Subcutaneous adipose tissue (tissue), 4 donors: Measurements from ENCODE around the gene SLC47A1. TPM values are rescaled to one million over a fixed set of nuclear protein-coding genes. Genes with fewer than 3 reads are reported as not detected.

ENCODE experiments used
- total RNA-seq, 4 donors: library from RNA; depleted of rRNA; stranded (reverse); fragments of >200 nt; gene quantifications; one replicate each; pipeline ENCODE4 v1.1.0, GENCODE V29; 2016
- TF ChIP-seq, protein P1 (sequence below): fragments of 450-650 bp; IDR thresholded peaks from one replicate; pipeline ENCODE4 v1.5.1; 2016; ENCODE audit warnings: low read depth, mild to moderate bottlenecking, control low read depth, antibody characterized with exemption, moderate library complexity

The SLC47A1 gene
- total RNA-seq, 4 donors from 2014 or later, result 1.3 to 9.2 (median 3.8) TPM

DNA sequence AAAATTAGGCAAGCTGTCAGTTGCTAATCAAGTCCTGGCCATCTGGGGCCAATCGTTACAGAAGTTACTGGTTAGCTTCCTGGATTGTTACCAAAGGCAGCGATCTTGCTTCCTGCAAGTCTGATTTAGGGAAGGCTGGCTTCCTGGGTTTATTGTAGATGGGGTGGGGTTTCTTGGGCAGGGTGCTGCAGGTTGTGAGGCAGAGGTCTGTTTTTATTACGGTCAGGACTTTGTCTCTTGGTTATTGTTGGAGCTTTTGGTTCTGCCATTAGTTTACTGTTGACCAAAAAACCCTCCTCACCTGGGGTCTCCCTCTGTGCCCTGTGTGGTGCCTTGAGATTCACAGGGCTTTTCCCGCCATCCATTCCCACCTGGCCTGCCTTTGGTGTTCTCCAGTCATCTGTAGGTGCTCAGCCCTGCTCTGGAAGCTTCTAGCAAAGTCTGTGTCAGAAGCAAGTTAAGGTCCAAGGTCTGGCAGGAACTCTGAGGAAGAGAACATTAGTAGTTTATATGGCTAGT, 36.9 kb downstream of the SLC47A1 start:
- TF ChIP-seq, protein P1, sequence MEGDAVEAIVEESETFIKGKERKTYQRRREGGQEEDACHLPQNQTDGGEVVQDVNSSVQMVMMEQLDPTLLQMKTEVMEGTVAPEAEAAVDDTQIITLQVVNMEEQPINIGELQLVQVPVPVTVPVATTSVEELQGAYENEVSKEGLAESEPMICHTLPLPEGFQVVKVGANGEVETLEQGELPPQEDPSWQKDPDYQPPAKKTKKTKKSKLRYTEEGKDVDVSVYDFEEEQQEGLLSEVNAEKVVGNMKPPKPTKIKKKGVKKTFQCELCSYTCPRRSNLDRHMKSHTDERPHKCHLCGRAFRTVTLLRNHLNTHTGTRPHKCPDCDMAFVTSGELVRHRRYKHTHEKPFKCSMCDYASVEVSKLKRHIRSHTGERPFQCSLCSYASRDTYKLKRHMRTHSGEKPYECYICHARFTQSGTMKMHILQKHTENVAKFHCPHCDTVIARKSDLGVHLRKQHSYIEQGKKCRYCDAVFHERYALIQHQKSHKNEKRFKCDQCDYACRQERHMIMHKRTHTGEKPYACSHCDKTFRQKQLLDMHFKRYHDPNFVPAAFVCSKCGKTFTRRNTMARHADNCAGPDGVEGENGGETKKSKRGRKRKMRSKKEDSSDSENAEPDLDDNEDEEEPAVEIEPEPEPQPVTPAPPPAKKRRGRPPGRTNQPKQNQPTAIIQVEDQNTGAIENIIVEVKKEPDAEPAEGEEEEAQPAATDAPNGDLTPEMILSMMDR, result no peak

DNA sequence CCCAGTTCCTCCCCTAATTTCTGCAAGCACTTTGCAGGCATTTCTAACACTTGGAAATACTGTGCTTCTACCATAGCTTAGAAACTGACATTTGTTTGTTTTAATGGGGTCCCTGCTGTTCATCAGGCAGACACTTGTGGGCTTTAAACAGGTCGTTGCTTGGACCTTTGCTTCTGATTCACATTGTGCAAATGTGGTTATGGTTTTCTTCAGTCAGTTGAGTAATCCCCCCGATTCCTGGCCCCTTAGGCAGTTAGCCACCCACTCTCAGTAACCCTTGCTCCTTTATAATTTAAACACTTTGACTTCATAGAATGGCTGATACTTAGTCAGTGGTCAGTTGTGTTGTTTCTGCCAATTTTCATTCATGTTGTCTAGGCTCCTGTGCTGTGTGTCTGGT, 39.4 kb downstream of the SLC47A1 start:
- TF ChIP-seq, protein P1, result no peak

DNA sequence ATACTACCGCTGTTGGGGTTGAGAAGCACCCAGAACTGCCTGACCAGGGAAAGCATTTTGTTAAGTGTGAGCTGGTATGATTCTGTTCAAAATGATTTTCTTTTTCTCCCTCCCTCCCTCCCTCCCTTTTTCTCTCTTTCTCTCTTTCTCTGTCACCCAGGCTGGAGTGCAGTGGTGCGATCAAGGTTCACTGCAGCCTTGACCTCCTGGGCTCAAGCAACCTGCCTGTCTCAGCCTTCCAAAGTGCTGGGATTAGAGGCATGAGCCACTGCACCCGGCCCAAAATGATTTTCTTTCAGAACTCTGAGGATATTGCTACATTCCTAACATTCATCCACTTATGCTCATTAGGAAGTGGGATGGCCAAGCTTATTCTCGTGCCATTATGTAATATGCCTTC, 41.3 kb downstream of the SLC47A1 start:
- TF ChIP-seq, protein P1, result no peak

DNA sequence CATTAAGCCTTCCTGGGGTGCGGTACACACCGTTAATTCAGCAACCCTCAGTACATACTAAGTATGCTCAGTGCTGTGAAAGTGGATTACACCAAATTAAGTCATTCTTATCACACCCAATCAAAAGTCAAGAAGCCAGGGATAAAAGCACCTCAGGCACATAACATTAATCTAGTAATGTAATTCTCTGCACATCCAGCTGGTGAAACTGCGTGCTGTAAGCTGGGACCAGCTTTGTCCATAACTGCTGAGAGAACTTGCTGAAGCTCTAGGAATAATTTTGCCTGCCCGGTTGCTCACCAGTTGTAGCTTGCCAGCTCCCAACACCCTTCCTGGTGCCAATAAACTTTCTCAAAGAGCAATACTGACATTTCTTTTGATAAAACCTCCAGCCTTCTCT, 44.9 kb downstream of the SLC47A1 start:
- TF ChIP-seq, protein P1, result no peak

DNA sequence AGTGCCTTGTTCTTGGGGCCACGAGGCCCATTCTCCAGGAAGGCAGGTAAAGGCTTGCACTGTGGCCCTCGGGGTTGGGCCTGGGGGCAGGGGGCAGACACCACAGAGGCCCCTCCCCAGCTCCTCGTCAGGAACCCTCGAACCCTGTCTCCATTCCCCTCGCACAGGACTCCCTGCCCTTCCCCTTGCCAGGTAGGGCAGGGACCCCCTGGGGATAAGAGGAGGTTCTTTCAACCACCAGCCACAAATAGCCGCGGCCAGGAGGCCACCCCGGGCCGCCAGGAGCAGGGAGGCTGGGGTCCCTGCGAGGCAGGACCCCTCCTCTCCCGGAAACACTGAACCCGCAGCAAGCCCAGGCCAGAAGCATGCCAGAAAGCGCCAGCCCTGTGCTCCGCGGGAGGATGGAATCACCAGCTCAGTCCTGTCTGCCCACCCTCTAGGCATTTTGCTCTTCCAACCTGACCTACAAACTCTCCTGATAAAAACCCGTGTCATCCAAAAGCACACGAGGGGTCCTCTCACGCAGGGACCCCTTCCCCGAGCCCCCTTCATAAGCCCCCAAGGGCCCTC, 45.6 kb downstream of the SLC47A1 start:
- TF ChIP-seq, protein P1, result no peak

DNA sequence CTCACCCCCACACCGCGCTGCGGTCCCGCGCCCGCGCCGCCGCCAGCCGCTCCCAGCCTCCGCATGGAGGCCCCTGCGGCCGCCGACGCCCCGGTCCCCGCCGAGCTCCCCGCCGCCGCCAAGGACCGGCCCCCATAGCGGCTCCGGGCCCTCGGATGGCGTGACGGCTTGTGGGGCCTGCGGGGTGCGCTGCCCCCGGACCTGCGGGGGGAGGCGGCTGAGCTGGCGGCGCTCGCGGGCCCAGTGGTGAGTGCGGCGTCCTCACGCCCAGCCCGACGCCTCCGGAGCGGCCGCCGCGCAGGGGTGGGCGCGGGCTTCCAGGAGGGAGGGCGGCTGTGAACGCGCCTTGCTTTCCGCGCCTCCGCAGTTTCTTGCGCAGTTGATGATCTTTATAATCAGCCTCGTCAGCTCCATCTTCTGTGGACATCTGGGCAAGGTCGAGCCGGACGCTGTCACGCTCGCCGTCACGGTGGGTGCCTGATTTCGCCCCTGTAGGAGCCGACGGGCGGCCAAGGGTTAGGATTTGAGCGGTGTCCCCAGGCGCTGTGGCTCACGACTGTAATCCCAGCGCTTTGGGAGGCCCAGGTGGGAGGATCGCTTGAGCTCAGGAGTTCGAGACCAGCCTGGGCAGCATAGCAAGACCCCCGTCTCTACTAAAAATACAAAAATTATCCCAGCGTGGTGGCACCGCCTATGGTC, 46.4 kb downstream of the SLC47A1 start:
- TF ChIP-seq, protein P1, result no peak

DNA sequence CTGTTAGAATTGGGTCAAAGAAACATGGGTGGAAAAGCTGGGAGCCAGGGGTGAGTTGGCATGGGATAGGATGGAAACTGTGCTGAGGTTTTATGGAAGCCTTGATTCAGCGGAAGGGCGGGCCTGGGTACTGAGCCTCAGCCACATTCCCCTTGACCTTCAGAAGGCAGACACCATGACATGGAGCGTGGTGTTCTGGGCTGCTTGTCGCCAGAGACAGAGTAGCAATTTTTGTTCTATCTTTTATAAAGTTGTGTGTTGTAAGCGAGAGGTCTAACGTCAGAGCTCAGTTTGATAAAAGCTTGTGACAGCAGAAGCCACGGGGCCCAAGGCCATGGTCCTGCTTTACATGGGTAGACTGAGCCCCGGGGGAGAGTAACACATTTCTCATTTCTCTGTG, 50.2 kb downstream of the SLC47A1 start:
- TF ChIP-seq, protein P1, result no peak
